TTC549 (cell line): ENCODE measurements around the gene SCAPER.

Experiments
- FAIRE-seq: peaks from 2 replicates; lab custom pipeline; 2012; peaks lifted over from hg19 to GRCh38; lab: Jason Lieb, UNC

SCAPER gene

GRCh38 chr15:76358453-76358852 is 546.7 kb downstream of the SCAPER start:
- no peak for FAIRE-seq

DNA sequence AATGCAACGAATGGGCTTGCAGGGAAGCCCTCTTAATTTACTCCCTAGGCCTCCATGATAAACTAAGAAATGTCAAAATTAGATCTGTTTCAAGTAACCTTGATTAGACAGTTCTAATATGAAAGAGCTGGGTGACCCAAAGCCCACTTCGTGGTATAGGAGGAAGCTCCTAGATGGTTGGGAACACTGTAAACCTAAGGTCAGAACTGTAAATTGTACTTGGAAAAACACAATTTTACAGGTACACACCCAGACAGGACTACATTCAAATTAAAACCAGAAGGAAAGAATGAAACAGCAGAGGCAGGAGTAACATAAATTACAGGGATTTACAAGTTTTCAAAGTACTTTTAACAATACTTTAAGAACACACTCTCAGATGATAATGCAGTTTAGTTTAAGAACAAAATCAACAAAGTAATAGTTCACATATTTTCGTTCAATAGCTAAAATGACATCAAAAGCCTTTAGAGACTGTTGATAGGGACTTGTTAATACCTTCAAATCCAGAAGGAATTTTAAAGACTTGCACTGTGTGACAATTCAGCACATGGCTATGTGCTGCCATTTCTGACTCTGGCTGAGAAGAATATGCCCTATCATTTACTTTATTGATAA is 550.2 kb downstream of the SCAPER start:
- no peak for FAIRE-seq

DNA sequence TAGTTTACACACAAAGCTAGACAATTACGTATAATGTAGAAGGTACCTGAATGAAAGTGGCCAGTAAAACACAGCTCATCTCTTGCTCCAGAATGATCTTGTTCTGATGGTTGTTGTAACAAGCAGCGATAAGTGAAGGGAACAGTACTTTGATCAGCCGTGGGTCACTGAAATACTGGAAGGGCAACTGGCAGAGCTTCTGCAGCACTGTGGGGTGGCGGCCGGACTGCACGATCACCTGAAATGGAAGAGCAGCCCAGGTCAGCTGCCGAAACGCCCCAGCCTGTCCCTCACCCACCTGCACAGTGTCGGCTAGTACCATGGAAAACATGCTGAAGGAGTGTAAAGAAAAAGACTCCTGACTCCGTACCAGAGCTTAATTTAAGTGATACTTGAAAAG is 551.2 kb downstream of the SCAPER start:
- FAIRE-seq = no peak

DNA sequence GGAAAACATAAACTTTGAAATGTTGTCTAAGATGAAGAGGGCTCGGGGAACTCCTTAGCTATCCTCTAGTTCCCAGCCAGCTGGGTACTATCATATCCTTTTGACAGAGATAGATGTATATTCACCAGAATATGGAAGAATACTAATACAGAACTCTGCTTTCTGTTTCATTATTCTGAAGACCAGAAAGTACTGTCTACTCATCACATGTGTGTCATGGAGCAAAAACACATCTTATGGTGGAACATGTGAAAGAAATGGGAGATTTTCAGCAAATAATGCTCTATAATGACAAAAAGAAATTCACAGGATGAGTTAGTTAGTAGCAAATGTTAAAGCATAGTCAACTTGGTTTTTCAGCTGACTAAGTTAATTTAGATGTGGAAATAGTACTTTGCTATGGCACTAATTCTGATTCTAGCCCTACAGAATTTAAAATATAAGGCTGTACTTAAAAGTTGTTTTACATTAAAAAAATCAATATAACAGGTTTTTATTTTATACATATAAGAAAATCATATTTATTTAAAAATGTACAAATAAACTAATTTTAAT is 552.0 kb downstream of the SCAPER start:
- peak; percentile 53 for FAIRE-seq

DNA sequence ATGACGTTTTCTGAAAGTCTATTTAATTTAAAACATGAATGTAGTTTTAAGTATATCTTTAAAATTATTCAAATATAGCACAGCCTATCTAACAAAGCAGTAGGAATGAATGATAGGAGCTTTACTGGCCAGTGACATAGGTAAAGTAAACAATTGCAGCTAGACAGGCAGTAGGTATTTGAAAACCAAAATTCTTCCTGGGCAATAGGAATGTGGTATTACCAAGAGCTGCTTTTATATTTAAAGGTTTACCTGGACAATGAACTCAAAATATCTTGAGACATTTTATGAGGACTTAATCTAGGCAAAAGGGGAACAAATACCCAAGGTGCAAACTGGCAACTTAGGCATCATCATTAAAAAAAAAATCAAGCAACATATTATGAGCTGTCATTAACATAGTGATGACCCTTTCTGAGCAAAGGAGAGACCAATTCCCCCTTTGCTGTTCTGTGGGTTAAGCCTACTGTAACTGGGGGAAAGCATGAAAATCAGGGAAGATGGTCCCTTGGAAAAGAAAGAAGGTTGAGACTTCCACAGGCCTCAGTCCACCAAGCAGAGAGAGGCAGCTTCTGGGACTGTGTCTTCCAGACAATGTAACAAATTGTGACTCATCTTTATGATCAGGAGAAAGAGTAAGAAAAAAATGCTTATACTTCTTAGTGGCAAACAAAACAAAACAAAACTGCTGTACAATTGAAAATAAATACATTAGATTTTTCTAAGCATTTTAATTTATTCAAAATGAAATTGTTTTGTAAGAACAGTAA is 555.7 kb downstream of the SCAPER start:
- no peak for FAIRE-seq

DNA sequence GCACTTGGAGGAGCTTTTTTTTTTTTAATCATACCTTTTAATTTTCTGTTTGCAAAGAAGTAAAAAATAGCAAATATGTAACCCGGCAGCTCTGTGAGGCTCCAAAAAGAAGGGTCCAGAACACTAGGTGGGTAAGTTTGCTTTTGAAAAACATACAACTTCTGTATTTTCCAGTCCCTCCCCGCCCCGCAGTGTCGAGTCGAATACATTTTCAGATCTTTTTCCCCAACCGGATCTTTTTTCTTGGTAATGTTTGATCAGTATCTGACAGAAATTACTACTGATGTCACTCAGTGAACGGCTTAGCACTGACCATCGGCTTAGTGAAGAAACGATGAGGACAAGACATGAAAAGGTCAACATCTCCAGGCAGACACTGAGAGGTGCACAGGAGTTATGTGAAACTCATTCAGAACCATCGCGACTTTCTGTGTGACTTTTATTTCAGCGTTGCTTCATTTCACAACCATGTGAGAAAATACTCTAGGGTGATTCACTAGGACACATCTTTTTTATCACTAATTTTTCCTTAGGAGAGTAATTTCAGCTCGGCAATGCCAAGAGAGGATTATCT is 557.6 kb downstream of the SCAPER start:
- FAIRE-seq = no peak

DNA sequence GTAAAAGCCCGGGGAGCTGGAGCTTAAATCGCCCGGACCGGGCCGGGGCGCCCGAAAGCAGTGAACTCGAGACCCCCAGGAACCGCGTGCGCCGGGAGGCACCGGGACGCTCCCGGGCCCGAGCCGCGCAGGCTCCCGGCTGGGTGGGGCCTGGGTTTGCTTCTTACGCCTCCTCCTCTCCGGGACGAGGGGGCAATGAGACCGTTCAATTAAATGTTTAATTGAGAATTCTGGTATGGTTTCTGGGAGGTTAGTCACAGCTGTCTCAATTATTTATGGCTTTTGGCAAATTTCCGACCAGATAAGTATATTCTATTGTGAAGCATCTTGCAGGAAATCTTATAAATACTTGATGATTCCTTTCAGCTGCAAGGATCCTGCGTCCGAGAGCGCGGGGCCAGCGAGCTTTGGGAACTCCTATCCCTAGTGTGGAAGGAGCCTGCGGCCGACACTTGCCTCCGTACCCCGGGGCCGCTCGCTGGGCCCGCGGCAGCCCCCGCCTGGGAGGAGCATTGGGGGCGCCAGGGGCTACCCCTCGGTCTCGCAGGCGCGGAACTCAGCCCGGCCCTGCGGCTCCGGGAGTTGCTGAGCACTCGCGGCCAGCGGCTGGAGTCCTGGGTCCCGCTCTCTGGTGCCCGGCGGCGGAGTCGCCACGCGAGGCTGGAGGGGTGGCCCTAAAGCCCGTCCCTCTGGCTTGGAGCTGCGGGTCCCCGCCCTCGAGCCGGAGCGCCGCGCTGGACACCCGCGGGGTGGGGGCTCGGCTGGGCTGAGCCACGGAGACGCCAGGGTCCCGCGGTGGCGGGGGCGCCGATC is 558.3 kb downstream of the SCAPER start:
- no peak for FAIRE-seq

GRCh38 chr15:76345880-76346668 is 559.1 kb downstream of the SCAPER start:
- no peak for FAIRE-seq

GRCh38 chr15:76345583-76345879 is 559.6 kb downstream of the SCAPER start:
- no peak for FAIRE-seq

DNA sequence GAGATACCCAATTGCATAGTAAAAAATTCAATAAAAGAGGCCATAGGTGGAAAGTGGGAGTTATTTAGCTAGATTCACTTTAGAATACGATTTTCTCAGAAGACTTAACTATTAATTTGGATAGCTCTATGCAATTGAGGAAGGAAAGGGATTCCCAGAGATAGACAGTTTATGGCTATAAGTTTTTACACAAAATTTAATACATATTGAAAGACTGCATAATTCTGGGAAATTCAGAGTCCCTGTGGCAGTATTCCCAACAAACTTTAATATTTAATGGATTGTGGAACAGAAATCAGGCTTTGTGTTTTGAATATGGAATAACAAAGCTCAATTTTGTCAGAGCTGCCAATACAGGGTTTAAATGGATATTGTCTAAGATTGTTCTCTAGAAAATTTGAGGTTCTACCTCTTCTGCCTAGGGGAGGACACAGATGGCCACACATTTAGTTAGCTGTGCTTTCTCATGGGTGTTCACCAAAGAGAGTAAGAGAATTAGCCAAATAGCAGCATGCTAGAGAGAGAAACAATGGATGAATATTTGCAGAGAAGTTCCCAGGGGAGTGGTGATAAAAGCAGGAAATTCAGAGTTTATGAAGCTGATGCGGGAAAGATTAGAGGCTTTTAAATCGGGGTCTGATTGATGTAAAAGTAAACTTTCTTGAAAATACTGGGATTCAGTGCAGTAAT is 560.1 kb downstream of the SCAPER start:
- no peak for FAIRE-seq

DNA sequence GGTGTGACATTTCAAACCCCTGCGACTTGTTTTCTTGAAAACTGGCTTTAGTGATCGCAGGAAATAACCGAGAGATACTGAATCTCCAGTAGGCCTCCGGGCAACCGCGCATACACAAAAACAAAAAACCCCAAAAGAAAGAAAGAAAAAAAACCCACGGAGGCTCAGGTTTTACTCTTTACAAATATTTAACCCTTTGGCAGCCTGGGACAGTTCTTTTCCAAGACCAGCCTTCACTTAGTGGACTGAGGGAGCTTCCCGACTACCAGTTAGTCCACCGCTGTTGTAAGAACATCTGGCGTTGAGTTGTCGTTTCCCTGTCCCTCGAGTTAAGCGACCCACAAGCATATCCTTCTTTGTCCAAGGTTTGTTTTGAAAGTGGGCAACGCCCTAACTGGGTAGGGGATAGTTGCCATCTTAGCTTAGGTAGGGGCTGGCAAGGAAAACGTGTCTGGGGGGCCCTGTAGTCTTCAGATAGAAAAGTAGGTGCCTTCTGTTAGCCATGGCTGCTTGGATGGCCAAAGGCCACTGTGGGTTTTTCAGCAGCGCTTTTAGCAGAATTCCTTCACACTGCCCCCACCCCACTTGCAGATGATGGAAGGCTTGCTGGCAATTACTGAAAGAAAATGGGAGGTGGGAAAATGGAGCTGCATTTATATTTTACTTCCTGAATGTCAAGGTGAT is 561.7 kb downstream of the SCAPER start:
- FAIRE-seq = no peak

DNA sequence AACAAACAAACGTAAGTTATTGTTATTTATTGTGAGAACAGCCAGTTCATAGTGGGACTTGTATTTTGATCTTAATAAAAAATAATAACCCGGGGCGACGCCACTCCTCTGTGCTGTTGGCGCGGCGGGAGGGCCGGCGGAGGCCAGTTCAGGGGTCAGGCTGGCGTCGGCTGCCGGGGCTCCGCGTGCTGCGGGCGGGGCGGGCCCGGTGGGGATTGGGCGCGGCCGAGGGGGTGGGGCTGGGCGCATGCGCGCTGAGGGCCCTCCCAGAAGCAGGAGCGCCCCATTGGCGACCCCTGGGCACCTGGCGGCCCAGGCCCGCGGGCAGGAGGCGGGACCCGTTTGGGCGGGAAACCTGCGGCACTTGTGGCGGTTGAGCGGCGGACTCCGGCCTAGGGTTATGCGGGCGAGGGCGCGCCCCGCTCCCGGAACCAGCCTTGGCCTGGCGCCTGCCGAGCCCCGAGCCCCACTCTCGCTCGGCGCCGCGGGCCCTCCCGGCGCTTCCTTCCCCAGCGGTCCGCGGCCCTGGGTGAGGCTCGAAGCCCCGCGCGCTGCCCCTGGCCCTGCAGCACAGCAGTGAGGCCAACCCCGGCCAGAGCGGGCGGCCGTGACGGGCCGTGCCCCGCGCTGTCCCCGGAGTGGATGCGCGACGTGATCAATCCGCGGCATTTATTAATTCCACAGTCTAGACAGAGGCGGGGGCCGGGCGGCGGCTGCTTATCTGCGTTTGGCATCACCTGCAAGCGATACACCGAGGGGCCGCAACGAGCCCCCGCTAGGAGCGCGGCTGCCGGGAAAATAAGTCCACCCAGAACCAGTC is 562.5 kb downstream of the SCAPER start:
- no peak for FAIRE-seq

DNA sequence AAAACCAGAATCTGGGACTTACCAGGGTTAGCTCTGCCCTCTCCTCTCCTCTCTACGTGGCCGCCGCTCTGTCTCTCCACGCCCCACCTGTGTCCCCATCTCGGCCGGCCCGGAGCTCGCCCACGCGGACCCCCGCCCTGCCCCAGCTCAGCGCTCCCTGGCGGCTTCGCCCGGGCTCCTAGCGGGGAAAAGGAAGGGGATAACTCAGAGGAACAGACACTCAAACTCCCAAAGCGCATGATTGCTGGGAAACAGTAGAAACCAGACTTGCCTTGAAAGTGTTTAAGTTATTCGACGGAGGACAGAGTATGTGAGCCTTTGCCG is 563.1 kb downstream of the SCAPER start:
- FAIRE-seq = no peak

- FAIRE-seq = no peak
Observed at GRCh38 chr15:76341366-76342057, 563.6 kb downstream of the SCAPER start.

- no peak for FAIRE-seq
Observed at GRCh38 chr15:76340803-76341365, 564.3 kb downstream of the SCAPER start.

DNA sequence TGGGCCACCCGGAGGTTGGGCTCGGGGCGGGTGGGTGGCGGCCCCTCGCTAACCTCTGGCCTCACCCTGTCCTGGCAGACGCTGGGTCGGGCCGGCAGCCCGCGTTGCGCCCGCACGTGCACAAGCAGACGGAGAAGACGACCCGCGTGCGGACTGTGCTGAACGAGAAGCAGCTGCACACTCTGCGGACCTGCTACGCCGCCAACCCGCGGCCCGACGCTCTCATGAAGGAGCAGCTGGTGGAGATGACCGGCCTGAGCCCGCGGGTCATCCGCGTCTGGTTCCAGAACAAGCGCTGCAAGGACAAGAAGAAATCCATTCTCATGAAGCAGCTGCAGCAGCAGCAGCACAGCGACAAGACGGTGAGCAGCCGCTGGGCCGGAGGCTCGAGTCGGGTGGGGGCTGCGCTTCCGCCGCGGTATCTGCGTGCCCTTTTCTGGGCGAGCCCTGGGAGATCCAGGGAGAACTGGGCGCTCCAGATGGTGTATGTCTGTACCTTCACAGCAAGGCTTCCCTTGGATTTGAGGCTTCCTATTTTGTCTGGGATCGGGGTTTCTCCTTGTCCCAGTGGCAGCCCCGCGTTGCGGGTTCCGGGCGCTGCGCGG is 564.8 kb downstream of the SCAPER start:
- no peak for FAIRE-seq

GRCh38 chr15:76339305-76340197 is 565.6 kb downstream of the SCAPER start:
- FAIRE-seq = no peak
